Heart left ventricle (tissue), 16 donors: ENCODE measurements around the gene SLC13A3. TPM values are rescaled to one million over a fixed set of nuclear protein-coding genes. Genes with fewer than 3 reads are reported as not detected.

Experiments
- ATAC-seq, 4 donors: fragments of 200-7000 bp; cut with Tn5 transposase; one replicate each; pipeline ENCODE4 v1.9.1; 2020 to 2022; ENCODE audit warnings: moderate library complexity in 4 of 4, mild to moderate bottlenecking in 3 of 4, moderate number of reproducible peaks in 1 of 4
- DNase-seq, 5 donors: peaks; one replicate each; pipeline ENCODE4 v3.0.0-alpha.2; 2020
- H3K27ac ChIP-seq, 12 donors: fragments of 200-600 bp; sonication (generic) in 4 of 12; one replicate each; pipeline versions ENCODE4 v1.5.0 to v1.8.0; 2016 to 2022; ENCODE audit warnings: mild to moderate bottlenecking in 2 of 12
- H3K27me3 ChIP-seq, 9 donors: fragments of 200-600 bp; sonication (generic) in 2 of 9; one replicate each; pipeline versions ENCODE4 v1.5.1 to v1.8.0; 2016 to 2022; ENCODE audit warnings: mild to moderate bottlenecking in 3 of 9
- H3K36me3 ChIP-seq, 9 donors: fragments of 200-600 bp; sonication (generic) in 2 of 9; one replicate each; pipeline versions ENCODE4 v1.5.0 to v1.8.0; 2018 to 2022; ENCODE audit warnings: mild to moderate bottlenecking in 2 of 9
- H3K4me1 ChIP-seq, 12 donors: fragments of 200-600 bp; sonication (generic) in 4 of 12; one replicate each; pipeline versions ENCODE4 v1.5.0 to v1.8.0; 2016 to 2022; ENCODE audit warnings: mild to moderate bottlenecking in 3 of 12
- H3K4me3 ChIP-seq, 12 donors: fragments of 200-600 bp; sonication (generic) in 4 of 12; one replicate each; pipeline versions ENCODE4 v1.5.0 to v1.8.0; 2017 to 2022; ENCODE audit warnings: mild to moderate bottlenecking in 9 of 12, moderate library complexity in 4 of 12
- H3K9me3 ChIP-seq, 12 donors: fragments of 200-600 bp; sonication (generic) in 4 of 12; one replicate each; pipeline versions ENCODE4 v1.5.0 to v1.8.0; 2016 to 2022; ENCODE audit warnings: mild to moderate bottlenecking in 1 of 12
- POLR2A ChIP-seq, 2 donors: fragments of 450-650 bp; IDR thresholded peaks; one replicate each; pipeline ENCODE4 v1.6.1; 2017; ENCODE audit warnings: antibody characterized with exemption in 2 of 2, mild to moderate bottlenecking in 2 of 2, moderate library complexity in 2 of 2
- WGBS, 4 donors: extraction: QIAGEN DNeasy Blood & Tissue Kit in 2 of 4; methylation state at CpG; one replicate each; pipeline versions ENCODE4 v1.1.5 to v1.1.7; 2013 to 2018; 5-methylcytosine and 5-hydroxymethylcytosine counted together
- intact Hi-C, 10 donors: fragments of 100-400 bp; cut with DNase I; formaldehyde crosslinking; loops; one replicate each; pipeline versions ENCODE4 v1.11.1 to v1.14.2; 2022
- polyA plus RNA-seq, 2 donors: library from polyadenylated mRNA; stranded (reverse); fragments of 200-250 nt; gene quantifications; one replicate each; pipeline ENCODE4 v1.2.3, GENCODE V29; 2013
- total RNA-seq, 9 donors: library from RNA; depleted of rRNA in 2 of 9; stranded (reverse); fragments of >200 nt in 2 of 9; fragmentation: NEBNext Ultra II Directional in 3 of 9; extraction: Animal tissue kit (Norgen Biotek cat#: 25700) in 3 of 9; gene quantifications; one replicate each; pipeline versions ENCODE4 v1.1.0 to v1.2.4, GENCODE V29; 2016 to 2023
- TF ChIP-seq, protein P1 (sequence below), 12 donors: fragments of 200-600 bp; sonication (generic) in 4 of 12; IDR thresholded peaks; one replicate each; pipeline versions ENCODE4 v1.5.0 to v1.8.0; 2018 to 2022; ENCODE audit warnings: antibody characterized with exemption in 12 of 12, mild to moderate bottlenecking in 5 of 12
- donor health status: ischemic (EF 13 %, LVEDD 7.1; RV severe dilation, severe dysfunction).
- donor health status: healthy with polysubstance abuse.
- donor health status: DM: no; HTN: yes; CAD: no.
- donor health status: DM: no; HTN: no; CAD: no.
- donor health status: ischemic (EF 25% LVEDD 6.9; RV normal size, moderate dysfunction).
- donor health status: ischemic (EF 25% LVEDD 5.7; RV mildly dilated, moderate dysfunction).
- donor health status: healthy.
- donor health status: DM: yes; HTN: yes; CAD: no.
- donor health status: ischemic (EF 35%, LVEDD 5.7; RV mildly dilated, moderate dysfunction).
- donor health status: nonischemic (EF 11% LVEDD 7.7; RV severe dilation, severe dysfunction).
- donor health status: DM: yes; HTN: yes; CAD: no.
- donor health status: PGD.
- donor health status: ischemic (EF 29% LVEDD 5.4; RV normal size, mild dysfunction).
- donor health status: nonischemic (EF 23%, LVEDD 6.1; RV moderate dilation, normal function).

SLC13A3 gene
- total and polyA plus RNA-seq, 11 donors, result 0.13 to 2.6 (median 0.54) TPM

GRCh38 chr20:46559685-46560440, 91.4 kb downstream of the SLC13A3 start:
- intact Hi-C loops, result loop anchor here in 7 of 10 donors (5.0 kb wide), 2 partner anchors 122 to 193 kb away; no protein-coding TSS in a partner anchor
- Histone ChIP-seq H3K9me3 (no peaks in the 10 kb centered on the region), H3K27ac (no peak overlapping the region), H3K4me1 (peaks cover 0 to 20% (median 8%) of the 10 kb centered on the region in 12 donors), H3K27me3 (no peaks in the 10 kb centered on the region), H3K4me3 (no peak overlapping the region), H3K36me3 (no peaks in the 10 kb centered on the region)
- ATAC-seq (no peak), DNase-seq (no peak)
- TF ChIP-seq, protein P1, sequence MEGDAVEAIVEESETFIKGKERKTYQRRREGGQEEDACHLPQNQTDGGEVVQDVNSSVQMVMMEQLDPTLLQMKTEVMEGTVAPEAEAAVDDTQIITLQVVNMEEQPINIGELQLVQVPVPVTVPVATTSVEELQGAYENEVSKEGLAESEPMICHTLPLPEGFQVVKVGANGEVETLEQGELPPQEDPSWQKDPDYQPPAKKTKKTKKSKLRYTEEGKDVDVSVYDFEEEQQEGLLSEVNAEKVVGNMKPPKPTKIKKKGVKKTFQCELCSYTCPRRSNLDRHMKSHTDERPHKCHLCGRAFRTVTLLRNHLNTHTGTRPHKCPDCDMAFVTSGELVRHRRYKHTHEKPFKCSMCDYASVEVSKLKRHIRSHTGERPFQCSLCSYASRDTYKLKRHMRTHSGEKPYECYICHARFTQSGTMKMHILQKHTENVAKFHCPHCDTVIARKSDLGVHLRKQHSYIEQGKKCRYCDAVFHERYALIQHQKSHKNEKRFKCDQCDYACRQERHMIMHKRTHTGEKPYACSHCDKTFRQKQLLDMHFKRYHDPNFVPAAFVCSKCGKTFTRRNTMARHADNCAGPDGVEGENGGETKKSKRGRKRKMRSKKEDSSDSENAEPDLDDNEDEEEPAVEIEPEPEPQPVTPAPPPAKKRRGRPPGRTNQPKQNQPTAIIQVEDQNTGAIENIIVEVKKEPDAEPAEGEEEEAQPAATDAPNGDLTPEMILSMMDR (IDR thresholded peaks at IDR 0.05), result peak in 7 of 12 donors; percentile 13 to 40 (median 24)
- no peak for TF ChIP-seq POLR2A (IDR thresholded peaks at IDR 0.05)
- WGBS, 4 donors, result 66 to 77% (median 75%) methylated on average over 4 to 7 of the region's 7 CpGs

DNA sequence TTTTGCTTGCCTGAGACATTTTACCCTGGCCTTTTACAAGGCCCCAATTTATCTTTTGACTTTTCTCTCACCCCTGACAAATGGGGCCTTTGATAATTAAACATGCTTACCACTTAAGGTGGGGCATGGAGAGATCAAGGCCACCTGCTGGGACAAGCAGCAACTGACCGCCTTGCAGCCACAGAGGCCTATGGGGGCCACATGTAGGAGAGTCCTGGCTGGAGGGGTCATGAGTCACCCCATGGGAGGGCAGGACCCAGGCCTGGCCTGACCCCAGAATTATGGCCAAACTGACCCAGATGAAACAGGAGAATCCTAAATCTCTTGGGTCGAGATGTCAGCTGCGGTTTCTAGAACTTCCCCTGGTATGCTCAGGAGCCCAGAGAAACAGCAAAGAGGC, 92.3 kb downstream of the SLC13A3 start:
- WGBS, 4 donors, result 81 to 94% (median 87%) methylated on average over 3 of the region's 3 CpGs

GRCh38 chr20:46558511-46558959, 92.7 kb downstream of the SLC13A3 start:
- intact Hi-C loops, result loop anchor here in 2 of 10 donors (5.0 kb wide), 2 partner anchors 124 to 191 kb away; no protein-coding TSS in a partner anchor
- Histone ChIP-seq H3K4me3 (no peak overlapping the region), H3K36me3 (no peaks in the 10 kb centered on the region), H3K9me3 (no peaks in the 10 kb centered on the region), H3K4me1 (peaks cover 0 to 20% (median 8%) of the 10 kb centered on the region in 12 donors), H3K27me3 (no peaks in the 10 kb centered on the region), H3K27ac (no peak overlapping the region)
- DNase-seq, result peak in 3 of 5 donors; percentile 11 to 46 (median 35)
- WGBS, 4 donors, result 57 to 68% (median 65%) methylated on average over 5 of the region's 5 CpGs
- TF ChIP-seq POLR2A (IDR thresholded peaks at IDR 0.05), result no peak
- TF ChIP-seq, protein P1 (IDR thresholded peaks at IDR 0.05), result no peak
- ATAC-seq, result peak in 3 of 4 donors; percentile 59 to 65 (median 62)

More for the DNA sequence above, 92.3 kb downstream of the SLC13A3 start:
- DNase-seq (no peak), ATAC-seq (no peak)
- no peak overlapping the region for H3K27ac ChIP-seq
- no peaks in the 10 kb centered on the region for H3K27me3 ChIP-seq
- H3K4me1 ChIP-seq, result peaks cover 0 to 20% (median 8%) of the 10 kb centered on the region in 12 donors
- TF ChIP-seq POLR2A (IDR thresholded peaks at IDR 0.05), result no peak
- TF ChIP-seq, protein P1 (IDR thresholded peaks at IDR 0.05), result no peak
- no peaks in the 10 kb centered on the region for H3K9me3 ChIP-seq
- intact Hi-C loops, result loop anchor here in 2 of 10 donors (5.0 kb wide), 2 partner anchors 123 to 192 kb away; no protein-coding TSS in a partner anchor
- no peaks in the 10 kb centered on the region for H3K36me3 ChIP-seq
- H3K4me3 ChIP-seq, result no peak overlapping the region

DNA sequence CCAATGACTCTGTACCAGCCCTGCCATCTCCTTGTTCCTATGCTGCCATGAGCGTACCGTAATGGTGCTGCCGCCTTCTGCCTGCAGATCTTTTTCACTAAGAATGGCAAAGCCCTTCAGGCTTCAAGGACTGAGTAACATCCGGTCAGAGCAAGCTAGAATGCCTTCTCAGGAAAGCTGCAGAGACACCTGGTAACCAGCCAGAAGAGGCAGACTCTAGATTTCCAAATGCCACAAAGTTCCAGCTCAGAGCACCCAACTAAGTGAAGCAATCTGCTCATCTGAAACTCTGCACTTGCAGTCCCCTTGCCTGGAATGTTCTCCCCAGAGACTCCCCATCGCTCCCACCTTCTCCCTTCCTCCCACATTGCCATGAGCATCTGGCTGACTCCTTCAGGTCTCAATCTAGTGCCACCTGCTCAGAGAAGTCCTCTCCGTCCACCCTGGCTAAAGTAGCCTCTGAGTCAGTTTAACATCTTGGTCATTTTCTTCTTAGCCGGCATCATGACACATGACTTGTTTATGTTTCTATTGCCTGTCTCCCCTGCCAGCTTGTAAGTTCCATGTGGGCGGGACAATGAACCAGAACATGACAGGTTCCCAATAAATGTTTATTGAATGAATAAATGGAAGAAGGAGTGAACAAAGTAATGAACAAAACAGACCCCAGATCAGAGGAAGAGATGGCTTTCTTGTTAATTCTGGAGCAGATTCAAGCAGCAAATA, 93.9 kb downstream of the SLC13A3 start:
- Histone ChIP-seq H3K4me3 (no peak overlapping the region), H3K27ac (no peak overlapping the region), H3K9me3 (no peaks in the 10 kb centered on the region), H3K27me3 (no peaks in the 10 kb centered on the region), H3K4me1 (peaks cover 0 to 25% (median 5%) of the 10 kb centered on the region in 12 donors), H3K36me3 (no peaks in the 10 kb centered on the region)
- TF ChIP-seq, protein P1 (IDR thresholded peaks at IDR 0.05), result no peak
- TF ChIP-seq POLR2A (IDR thresholded peaks at IDR 0.05), result no peak
- 75 to 82% (median 78%) methylated on average over 8 of the region's 8 CpGs for WGBS, 4 donors
- no peak for ATAC-seq
- intact Hi-C loops, result loop anchor here in 2 of 10 donors (5.0 kb wide), 2 partner anchors 125 to 190 kb away; no protein-coding TSS in a partner anchor
- no peak for DNase-seq
